Uterus (tissue), 4 donors: ENCODE measurements around the gene SPTB. TPM values are rescaled to one million over a fixed set of nuclear protein-coding genes. Genes with fewer than 3 reads are reported as not detected.

Experiments
- DNase-seq, 2 donors: peaks; one replicate each; pipeline ENCODE4 v3.0.0-alpha.2; 2019 to 2020
- H3K27ac ChIP-seq, 2 donors: fragments of 200-600 bp; sonication (generic); 1 replicate in 1 of 2; 2 replicates in 1 of 2; pipeline ENCODE4 v1.5.1; 2016 to 2018
- H3K27me3 ChIP-seq, 2 donors: fragments of 200-600 bp; sonication (generic); one replicate each; pipeline ENCODE4 v1.5.1; 2018 to 2019; ENCODE audit warnings: control low read depth in 1 of 2
- H3K36me3 ChIP-seq, 2 donors: fragments of 200-600 bp; sonication (generic); one replicate each; pipeline ENCODE4 v1.5.1; 2019; ENCODE audit warnings: control low read depth in 1 of 2
- H3K4me1 ChIP-seq, 2 donors: fragments of 200-600 bp; sonication (generic); one replicate each; pipeline ENCODE4 v1.5.1; 2018 to 2019; ENCODE audit warnings: control low read depth in 1 of 2
- H3K4me3 ChIP-seq, 2 donors: fragments of 200-600 bp; sonication (generic); 1 replicate in 1 of 2; 2 replicates in 1 of 2; pipeline ENCODE4 v1.5.1; 2018 to 2019; ENCODE audit warnings: mild to moderate bottlenecking in 1 of 2
- H3K9me3 ChIP-seq, 2 donors: fragments of 200-600 bp; sonication (generic); one replicate each; pipeline ENCODE4 v1.5.1; 2019; ENCODE audit warnings: control low read depth in 1 of 2
- CTCF ChIP-seq, 4 experiments: fragments of 200-600 bp in 2 of 4; fragments of 450-650 bp in 2 of 4; sonication (generic) in 2 of 4; IDR thresholded peaks; one replicate each; pipeline ENCODE4 v1.5.1; 2016 to 2019; ENCODE audit warnings: antibody characterized with exemption in 4 of 4, mild to moderate bottlenecking in 2 of 4, moderate library complexity in 1 of 4
- POLR2A ChIP-seq, 2 donors: fragments of 450-650 bp; IDR thresholded peaks; one replicate each; pipeline ENCODE4 v1.6.1; 2016; ENCODE audit warnings: antibody characterized with exemption in 2 of 2, mild to moderate bottlenecking in 1 of 2, moderate library complexity in 1 of 2
- intact Hi-C: fragments of 100-400 bp; cut with DNase I; formaldehyde crosslinking; loops from one replicate; pipeline ENCODE4 v1.15.1; 2023; ENCODE audit warnings: low total_unique reads
- total RNA-seq, 4 donors: library from RNA; depleted of rRNA in 3 of 4; stranded (reverse); fragments of >200 nt in 3 of 4; gene quantifications; one replicate each; pipeline versions ENCODE4 v1.1.0 to v1.2.4, GENCODE V29; 2014 to 2023
- donor health status: DM: yes; HTN: yes; CAD: no.

SPTB gene
- total RNA-seq, 4 donors from 2014 or later: 1.0 to 5.4 (median 4.6) TPM; not detected in 1

GRCh38 chr14:64775081-64775777 lies 104.5 kb downstream of the SPTB start:
- TF ChIP-seq CTCF (IDR thresholded peaks at IDR 0.05) (no peak), POLR2A (IDR thresholded peaks at IDR 0.05) (no peak)

GRCh38 chr14:64774272-64774671 lies 105.4 kb downstream of the SPTB start:
- Histone ChIP-seq H3K36me3 (no peaks in the 10 kb centered on the region), H3K4me3 (no peak overlapping the region), H3K27ac (no peak overlapping the region), H3K9me3 (no peaks in the 10 kb centered on the region), H3K27me3 (no peaks in the 10 kb centered on the region), H3K4me1 (no peaks in the 10 kb centered on the region)
- no peak for DNase-seq
- intact Hi-C loops: no loop called here
- TF ChIP-seq POLR2A (IDR thresholded peaks at IDR 0.05): no peak
- TF ChIP-seq CTCF (IDR thresholded peaks at IDR 0.05): no peak

More at GRCh38 chr14:64775081-64775777, 104.5 kb downstream of the SPTB start:
- Histone ChIP-seq H3K27me3 (no peaks in the 10 kb centered on the region), H3K27ac (no peak overlapping the region), H3K9me3 (no peaks in the 10 kb centered on the region), H3K4me3 (no peak overlapping the region), H3K36me3 (no peaks in the 10 kb centered on the region), H3K4me1 (no peaks in the 10 kb centered on the region)
- DNase-seq: no peak
- intact Hi-C loops: no loop called here

GRCh38 chr14:64773577-64773976 lies 106.1 kb downstream of the SPTB start:
- H3K4me1 ChIP-seq: no peaks in the 10 kb centered on the region
- intact Hi-C loops: no loop called here
- H3K4me3 ChIP-seq: no peak overlapping the region
- DNase-seq: no peak
- H3K9me3 ChIP-seq: no peaks in the 10 kb centered on the region
- no peaks in the 10 kb centered on the region for H3K36me3 ChIP-seq
- H3K27me3 ChIP-seq: no peaks in the 10 kb centered on the region
- H3K27ac ChIP-seq: no peak overlapping the region
- no peak for TF ChIP-seq POLR2A (IDR thresholded peaks at IDR 0.05)
- TF ChIP-seq CTCF (IDR thresholded peaks at IDR 0.05): no peak

GRCh38 chr14:64773046-64773445 lies 106.7 kb downstream of the SPTB start:
- Histone ChIP-seq H3K4me3 (no peak overlapping the region), H3K27ac (no peak overlapping the region), H3K36me3 (no peaks in the 10 kb centered on the region), H3K27me3 (no peaks in the 10 kb centered on the region), H3K9me3 (no peaks in the 10 kb centered on the region), H3K4me1 (no peaks in the 10 kb centered on the region)
- TF ChIP-seq CTCF (IDR thresholded peaks at IDR 0.05): no peak
- no peak for TF ChIP-seq POLR2A (IDR thresholded peaks at IDR 0.05)
- intact Hi-C loops: no loop called here
- DNase-seq: no peak

GRCh38 chr14:64772397-64772950 lies 107.2 kb downstream of the SPTB start:
- no peak overlapping the region for H3K27ac ChIP-seq

More at GRCh38 chr14:64772397-64772950, 107.2 kb downstream of the SPTB start:
- Histone ChIP-seq H3K4me1 (no peaks in the 10 kb centered on the region), H3K4me3 (no peak overlapping the region), H3K36me3 (no peaks in the 10 kb centered on the region), H3K9me3 (no peaks in the 10 kb centered on the region), H3K27me3 (no peaks in the 10 kb centered on the region)
- no peak for DNase-seq
- no peak for TF ChIP-seq POLR2A (IDR thresholded peaks at IDR 0.05)
- TF ChIP-seq CTCF (IDR thresholded peaks at IDR 0.05): no peak
- intact Hi-C loops: no loop called here
